Transverse colon (tissue), 4 donors: ENCODE data around the gene RALGPS1. TPM values are rescaled to one million over a fixed set of nuclear protein-coding genes. Genes with fewer than 3 reads are reported as not detected.
A peak's percentile ranks its signal among the peaks of the same experiment; 100 is the strongest.

Experiments used
- DNase-seq: peaks from one replicate; pipeline ENCODE4 v3.0.0-alpha.2; 2019
- H3K27ac ChIP-seq, 4 donors: fragments of 200-600 bp; sonication (generic); 2 replicates each; pipeline ENCODE4 v1.5.1; 2016 to 2018; ENCODE audit warnings: inconsistent platforms in 4 of 4
- H3K27me3 ChIP-seq: fragments of 200-600 bp; sonication (generic); 2 replicates; pipeline ENCODE4 v1.5.1; 2017; ENCODE audit warnings: inconsistent platforms
- H3K36me3 ChIP-seq, 4 donors: fragments of 200-600 bp; sonication (generic); 2 replicates each; pipeline ENCODE4 v1.5.1; 2017 to 2019; ENCODE audit warnings: inconsistent platforms in 4 of 4
- H3K4me1 ChIP-seq, 4 donors: fragments of 200-600 bp; sonication (generic); 2 replicates each; pipeline ENCODE4 v1.5.1; 2017 to 2020; ENCODE audit warnings: inconsistent platforms in 4 of 4
- H3K4me3 ChIP-seq, 4 donors: fragments of 200-600 bp; sonication (generic); 1 replicate in 1 of 4; 2 replicates in 3 of 4; pipeline versions ENCODE4 v1.5.1 to v1.6.1; 2017 to 2019; ENCODE audit warnings: inconsistent platforms in 4 of 4
- H3K9me3 ChIP-seq, 2 donors: fragments of 200-600 bp; sonication (generic); 2 replicates each; pipeline ENCODE4 v1.5.1; 2017 to 2019; ENCODE audit warnings: inconsistent platforms in 2 of 2
- EP300 ChIP-seq: sonication (generic); formaldehyde crosslinking; IDR thresholded peaks from one replicate; pipeline ENCODE4 v1.6.1; 2017; ENCODE audit warnings: antibody characterized with exemption, low read depth
- POLR2A ChIP-seq: fragments of 450-650 bp; IDR thresholded peaks from one replicate; pipeline ENCODE4 v1.6.1; 2016; ENCODE audit warnings: antibody characterized with exemption, mild to moderate bottlenecking, moderate library complexity
- POLR2AphosphoS5 ChIP-seq, 3 donors: sonication (generic); formaldehyde crosslinking; IDR thresholded peaks; one replicate each; pipeline ENCODE4 v1.6.1; 2016; ENCODE audit warnings: antibody characterized with exemption in 3 of 3
- WGBS, 2 donors: methylation state at CpG; one replicate each; pipeline ENCODE4 v1.1.5; 2018; ENCODE audit warnings: low coverage in 1 of 2; 5-methylcytosine and 5-hydroxymethylcytosine counted together
- in situ Hi-C, 4 donors: fragments of 200-750 bp; cut with MboI; loops; one replicate each; pipeline versions ENCODE4 v1.15.0 to v1.15.1; 2017; ENCODE audit warnings: low sequenced_read_pairs in 3 of 4, low pct_ligation_motif_present in 1 of 4, low pct_unique_long_range_greater_than_20kb in 1 of 4
- intact Hi-C: fragments of 100-400 bp; cut with DNase I; formaldehyde crosslinking; loops from one replicate; pipeline ENCODE4 v1.15.1; 2023; ENCODE audit warnings: low total_unique reads
- total RNA-seq, 4 donors: library from RNA; depleted of rRNA; stranded (reverse); fragments of >200 nt; gene quantifications; one replicate each; pipeline ENCODE4 v1.1.0, GENCODE V29; 2016
- TF ChIP-seq, protein P1 (sequence below), 5 experiments: fragments of 200-600 bp in 3 of 5; fragments of 450-650 bp in 2 of 5; sonication (generic) in 3 of 5; IDR thresholded peaks; 1 replicate in 2 of 5; 2 replicates in 3 of 5; pipeline ENCODE4 v1.5.1; 2016 to 2017; ENCODE audit warnings: antibody characterized with exemption in 5 of 5, inconsistent platforms in 3 of 5, mild to moderate bottlenecking in 2 of 5, moderate library complexity in 1 of 5

The RALGPS1 gene
- total RNA-seq, 4 donors from 2014 or later, result 46.0 to 119 (median 87.6) TPM

DNA sequence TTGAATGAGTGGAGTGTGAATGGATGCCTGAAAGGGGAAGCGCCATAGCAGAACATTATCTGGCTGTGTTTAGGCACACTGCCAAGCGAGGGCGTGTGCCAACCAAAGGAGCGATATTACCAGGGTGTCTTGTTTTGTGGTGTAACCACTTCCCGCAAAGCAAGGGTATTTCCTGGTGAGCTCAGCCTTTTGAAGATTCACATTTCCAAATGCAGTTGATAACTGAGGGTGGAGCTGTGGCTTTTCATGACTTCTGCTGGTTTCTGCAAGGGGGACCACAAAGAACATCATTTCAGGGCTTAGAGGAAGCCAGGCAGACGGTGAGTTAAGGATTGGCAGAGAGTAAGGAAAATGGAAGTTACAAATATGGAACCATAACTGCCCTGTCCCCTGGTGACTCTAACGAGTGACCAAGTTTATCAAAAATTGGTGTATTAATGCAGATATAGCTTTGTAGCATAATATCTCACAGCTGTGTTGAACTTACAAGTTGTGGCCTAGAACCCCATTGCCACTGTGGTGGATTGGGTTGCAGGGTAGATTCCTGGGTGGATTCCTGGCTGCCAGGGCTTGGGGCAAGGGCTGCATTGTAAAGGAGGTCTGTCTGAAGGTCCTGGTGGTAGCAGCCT is 71.4 kb downstream of the RALGPS1 start:
- H3K27me3 ChIP-seq, result no peaks in the 10 kb centered on the region
- TF ChIP-seq, protein P1, sequence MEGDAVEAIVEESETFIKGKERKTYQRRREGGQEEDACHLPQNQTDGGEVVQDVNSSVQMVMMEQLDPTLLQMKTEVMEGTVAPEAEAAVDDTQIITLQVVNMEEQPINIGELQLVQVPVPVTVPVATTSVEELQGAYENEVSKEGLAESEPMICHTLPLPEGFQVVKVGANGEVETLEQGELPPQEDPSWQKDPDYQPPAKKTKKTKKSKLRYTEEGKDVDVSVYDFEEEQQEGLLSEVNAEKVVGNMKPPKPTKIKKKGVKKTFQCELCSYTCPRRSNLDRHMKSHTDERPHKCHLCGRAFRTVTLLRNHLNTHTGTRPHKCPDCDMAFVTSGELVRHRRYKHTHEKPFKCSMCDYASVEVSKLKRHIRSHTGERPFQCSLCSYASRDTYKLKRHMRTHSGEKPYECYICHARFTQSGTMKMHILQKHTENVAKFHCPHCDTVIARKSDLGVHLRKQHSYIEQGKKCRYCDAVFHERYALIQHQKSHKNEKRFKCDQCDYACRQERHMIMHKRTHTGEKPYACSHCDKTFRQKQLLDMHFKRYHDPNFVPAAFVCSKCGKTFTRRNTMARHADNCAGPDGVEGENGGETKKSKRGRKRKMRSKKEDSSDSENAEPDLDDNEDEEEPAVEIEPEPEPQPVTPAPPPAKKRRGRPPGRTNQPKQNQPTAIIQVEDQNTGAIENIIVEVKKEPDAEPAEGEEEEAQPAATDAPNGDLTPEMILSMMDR (IDR thresholded peaks at IDR 0.05), result no peak
- TF ChIP-seq POLR2AphosphoS5 (IDR thresholded peaks at IDR 0.05), result peak in 2 of 3 donors; percentile 58 to 69
- intact Hi-C loops (no loop called here), in situ Hi-C loops (no loop called here)
- H3K9me3 ChIP-seq, result no peaks in the 10 kb centered on the region
- peak; percentile 82 for DNase-seq
- peak overlapping the region; percentile 42 to 64 (median 59) for H3K27ac ChIP-seq
- peaks cover 15 to 48% (median 23%) of the 10 kb centered on the region in 4 donors for H3K4me1 ChIP-seq
- H3K36me3 ChIP-seq, result no peaks in the 10 kb centered on the region
- WGBS, 2 donors, result 26 to 39% methylated on average over 3 to 7 of the region's 7 CpGs
- no peak overlapping the region for H3K4me3 ChIP-seq

- intact Hi-C loops, result no loop called here
- H3K9me3 ChIP-seq, result no peaks in the 10 kb centered on the region
- no peaks in the 10 kb centered on the region for H3K36me3 ChIP-seq
- no peaks in the 10 kb centered on the region for H3K27me3 ChIP-seq
- WGBS, 2 donors, result 94 to 100% methylated on average over 1 to 2 of the region's 2 CpGs
- peaks cover 16 to 48% (median 23%) of the 10 kb centered on the region in 4 donors for H3K4me1 ChIP-seq
- DNase-seq, result peak; percentile 25
- no peak overlapping the region for H3K4me3 ChIP-seq
- peak overlapping the region; percentile 42 to 64 (median 59) for H3K27ac ChIP-seq
- TF ChIP-seq EP300 (no peak), POLR2A (no peak), POLR2AphosphoS5 (IDR thresholded peaks at IDR 0.05) (peak in 2 of 3 donors; percentile 15 to 31)
- TF ChIP-seq, protein P1 (IDR thresholded peaks at IDR 0.05), result no peak
- in situ Hi-C loops, result no loop called here
These were observed 71.9 kb downstream of the RALGPS1 start for GRCh38 chr9:126986506-126986951.

- 98 to 100% methylated on average over 1 to 2 of the region's 2 CpGs for WGBS, 2 donors
- Histone ChIP-seq H3K27ac (peak overlapping the region in 1 of 4 donors; percentile 55), H3K4me1 (peaks cover 16 to 48% (median 23%) of the 10 kb centered on the region in 4 donors), H3K27me3 (no peaks in the 10 kb centered on the region), H3K36me3 (no peaks in the 10 kb centered on the region), H3K4me3 (no peak overlapping the region), H3K9me3 (no peaks in the 10 kb centered on the region)
- intact Hi-C loops (no loop called here), in situ Hi-C loops (no loop called here)
- DNase-seq, result no peak
- no peak for TF ChIP-seq POLR2A
- TF ChIP-seq, protein P1 (IDR thresholded peaks at IDR 0.05), result no peak
- no peak for TF ChIP-seq EP300
- no peak for TF ChIP-seq POLR2AphosphoS5 (IDR thresholded peaks at IDR 0.05)
These were observed 74.3 kb downstream of the RALGPS1 start for GRCh38 chr9:126988857-126989256.

DNA sequence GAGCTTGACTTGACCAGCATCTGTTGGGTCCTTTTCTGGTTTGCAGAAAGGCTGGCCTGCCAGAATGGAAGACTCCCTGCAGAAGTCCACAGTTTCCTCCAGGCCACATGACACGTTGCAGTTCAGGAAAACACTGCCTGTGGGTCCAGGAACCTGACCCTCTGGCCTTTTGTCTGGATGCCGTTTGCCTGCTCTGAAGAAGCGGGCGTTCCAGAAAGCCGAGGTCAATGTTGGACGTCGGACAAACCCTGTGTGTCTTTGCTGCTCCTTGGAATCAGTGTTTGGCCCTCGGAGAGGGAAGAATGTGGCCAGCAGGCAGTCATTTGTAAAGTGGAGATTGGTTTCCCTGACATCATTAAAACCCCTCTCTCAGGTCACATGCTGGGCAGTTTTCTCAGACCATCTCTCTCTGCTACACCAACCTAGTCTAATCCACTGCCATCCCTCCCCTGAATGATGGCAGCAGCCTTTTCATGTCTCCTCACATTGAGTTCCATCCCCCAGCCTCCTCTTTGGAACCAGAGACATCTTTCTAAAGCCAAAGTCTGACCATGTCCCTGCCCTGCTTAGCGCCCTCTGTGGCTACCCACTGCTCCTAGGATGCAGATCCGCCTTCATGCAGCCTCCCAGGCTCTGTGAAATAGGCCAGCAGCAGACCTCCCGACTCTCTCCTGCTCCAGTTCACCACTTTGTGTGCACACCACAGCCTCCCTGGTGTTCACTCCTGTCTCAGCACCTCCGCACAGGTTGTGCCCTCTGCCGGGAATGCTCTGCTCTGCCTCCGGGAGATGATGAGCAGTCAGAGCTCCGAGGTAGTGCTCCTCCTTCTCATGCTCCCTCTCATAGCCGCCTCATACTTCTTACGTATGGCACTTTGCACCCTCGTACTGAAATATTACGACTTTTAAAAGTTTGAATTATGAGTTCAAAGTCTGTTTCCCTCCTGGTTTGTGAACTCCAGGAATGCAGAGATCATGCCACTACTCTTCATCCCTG is 75.6 kb downstream of the RALGPS1 start:
- TF ChIP-seq POLR2AphosphoS5 (IDR thresholded peaks at IDR 0.05), result peak in 1 of 3 donors; percentile 45
- TF ChIP-seq, protein P1 (IDR thresholded peaks at IDR 0.05), result no peak
- no peaks in the 10 kb centered on the region for H3K36me3 ChIP-seq
- peaks cover 14 to 37% (median 19%) of the 10 kb centered on the region in 4 donors for H3K4me1 ChIP-seq
- H3K9me3 ChIP-seq, result no peaks in the 10 kb centered on the region
- DNase-seq, result peak; percentile 53
- H3K27me3 ChIP-seq, result no peaks in the 10 kb centered on the region
- in situ Hi-C loops, result no loop called here
- H3K27ac ChIP-seq, result peak overlapping the region; percentile 41 to 68 (median 48)
- 73 to 75% methylated on average over 7 to 19 of the region's 19 CpGs for WGBS, 2 donors
- intact Hi-C loops, result no loop called here
- no peak overlapping the region for H3K4me3 ChIP-seq
